T-helper 9 cell (primary cell): ENCODE data around the gene NECAB3.
"Not testable (repeated sequence)": the region's sequence is repeated elsewhere in the genome, so short reads cannot be mapped to it uniquely, and the experiment has no call there.

ENCODE experiments used
- DNase-seq: peaks from one replicate; pipeline ENCODE4 v3.0.0-alpha.2; 2020

The NECAB3 gene

DNA sequence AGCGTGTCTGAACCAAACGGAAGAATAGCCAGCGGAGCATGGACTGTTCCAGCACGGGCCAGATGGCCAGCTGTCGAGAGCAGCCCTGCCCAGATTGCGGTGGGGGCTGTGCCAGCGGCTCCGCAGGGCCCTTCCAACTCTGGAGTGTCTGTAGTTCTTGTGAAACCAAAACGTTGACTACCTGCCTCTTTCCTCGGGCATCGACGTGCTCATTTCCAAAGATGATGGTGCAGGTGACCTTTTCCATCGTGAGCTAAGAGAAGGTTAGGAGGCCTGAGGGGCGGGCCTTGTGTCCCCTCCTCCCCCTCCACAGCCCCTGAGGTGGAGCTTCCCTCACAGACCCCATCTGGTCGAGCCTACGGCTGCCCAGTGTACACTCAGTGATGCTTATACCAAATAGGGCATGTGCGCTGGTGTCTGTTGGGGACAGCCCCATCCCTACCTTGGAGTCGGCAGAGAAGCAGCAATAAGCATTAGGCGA is 25.0 kb downstream of the NECAB3 start:
- no peak for DNase-seq

- no peak for DNase-seq
These were observed 25.7 kb downstream of the NECAB3 start for GRCh38 chr20:33648396-33649004.

GRCh38 chr20:33647603-33648395 is 26.4 kb downstream of the NECAB3 start:
- no peak for DNase-seq

- not testable (repeated sequence) for DNase-seq
These were observed 27.1 kb downstream of the NECAB3 start for GRCh38 chr20:33646959-33647602.

DNA sequence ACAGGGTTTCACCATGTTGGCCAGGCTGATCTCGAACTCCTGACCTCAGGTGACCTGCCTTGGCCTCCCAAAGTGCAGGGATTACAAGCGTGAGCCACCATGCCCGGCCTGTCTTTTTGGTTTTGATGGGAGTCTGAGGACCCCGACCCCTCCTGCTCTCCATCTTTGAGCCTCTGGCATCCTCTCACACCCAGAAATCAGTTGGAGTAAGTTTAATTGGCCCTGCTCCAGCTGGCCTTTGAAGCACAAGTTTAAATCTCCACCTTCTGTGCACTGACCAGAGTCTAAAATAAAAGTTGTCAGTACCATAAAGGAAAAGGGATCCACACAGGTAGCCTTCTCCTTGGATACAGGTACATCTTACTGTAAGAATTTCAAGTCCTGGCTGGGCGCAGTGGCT is 28.0 kb downstream of the NECAB3 start:
- DNase-seq = no peak

- no peak for DNase-seq
These were observed 28.8 kb downstream of the NECAB3 start for GRCh38 chr20:33645396-33645795.

- no peak for DNase-seq
These were observed 29.2 kb downstream of the NECAB3 start for GRCh38 chr20:33645072-33645358.

GRCh38 chr20:33644313-33645071 is 29.7 kb downstream of the NECAB3 start:
- no peak for DNase-seq

DNA sequence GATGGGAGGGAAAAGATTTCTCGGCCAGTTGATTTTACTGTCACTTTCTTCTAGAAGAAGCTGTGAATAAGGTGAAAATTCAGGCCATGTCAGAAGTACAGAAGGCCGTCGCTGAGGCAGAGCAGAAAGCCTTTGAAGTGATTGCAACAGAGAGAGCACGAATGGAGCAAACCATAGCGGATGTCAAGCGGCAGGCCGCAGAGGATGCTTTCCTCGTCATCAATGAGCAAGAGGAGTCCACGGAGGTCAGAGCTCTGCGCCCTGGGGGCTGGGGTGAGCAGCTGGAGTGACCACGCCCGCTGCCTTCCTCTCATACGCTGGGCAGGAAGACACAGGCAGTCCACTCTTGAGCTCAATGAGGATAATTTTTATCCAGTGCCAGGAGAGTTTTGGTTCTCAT is 33.9 kb downstream of the NECAB3 start:
- DNase-seq = no peak

- DNase-seq = no peak
These were observed 37.5 kb downstream of the NECAB3 start for GRCh38 chr20:33636776-33637175.

DNA sequence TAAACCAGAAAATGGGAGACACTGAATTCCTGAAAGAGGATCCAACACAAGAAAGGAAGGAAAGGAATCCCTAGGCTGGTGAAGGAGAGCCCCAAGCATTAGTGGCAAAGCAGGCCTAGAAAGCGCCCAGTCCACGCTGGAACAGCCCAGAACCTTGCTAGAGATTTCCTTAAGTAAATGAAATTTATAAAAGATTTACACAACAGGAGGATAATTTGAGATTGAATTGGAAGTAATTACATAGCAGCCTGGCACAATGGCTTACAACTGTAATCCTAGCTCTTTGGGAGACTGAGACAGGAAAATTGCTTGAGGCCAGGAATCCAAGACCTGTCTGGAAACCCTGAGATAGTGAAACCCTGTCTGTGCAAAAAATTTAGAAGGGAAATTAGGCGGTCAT is 38.9 kb downstream of the NECAB3 start:
- DNase-seq = no peak

DNA sequence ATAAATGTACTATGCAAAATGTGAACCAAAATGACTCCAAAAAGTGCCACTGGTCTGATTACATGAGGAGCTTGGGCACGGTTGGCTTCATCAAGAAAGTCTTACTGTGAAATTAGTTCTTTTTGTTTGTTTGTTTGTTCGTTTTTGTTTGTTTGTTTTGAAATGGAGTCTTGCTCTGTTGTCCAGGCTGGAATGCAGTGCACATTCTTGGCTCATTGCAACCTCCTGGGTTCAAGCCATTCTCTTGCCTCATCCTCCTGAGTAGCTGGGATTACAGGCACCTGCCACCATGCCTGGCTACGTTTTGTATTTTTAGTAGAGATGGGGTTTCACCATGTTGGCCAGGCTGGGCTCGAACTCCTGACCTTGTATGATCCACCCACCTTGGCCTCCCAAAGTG is 42.3 kb downstream of the NECAB3 start:
- not testable (repeated sequence) for DNase-seq

DNA sequence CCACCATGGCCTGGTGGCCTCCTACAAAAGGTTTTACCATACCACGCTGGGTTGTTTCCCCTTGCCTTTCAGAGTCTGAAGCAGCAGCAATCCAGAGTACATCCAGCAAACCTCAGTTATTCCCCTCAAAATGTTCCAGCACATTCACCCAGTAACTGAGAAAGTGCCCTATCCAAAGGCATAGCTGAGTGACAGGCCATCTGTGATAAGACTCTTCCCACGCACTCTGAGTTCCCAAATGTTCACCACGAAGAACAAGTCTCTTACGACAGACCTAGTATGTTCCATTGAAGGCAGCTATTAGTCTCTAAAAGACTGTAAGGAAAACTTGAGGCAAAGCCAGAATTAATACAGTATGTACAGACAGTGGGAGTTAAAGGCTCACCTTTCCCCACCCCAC is 43.7 kb downstream of the NECAB3 start:
- DNase-seq = no peak

DNA sequence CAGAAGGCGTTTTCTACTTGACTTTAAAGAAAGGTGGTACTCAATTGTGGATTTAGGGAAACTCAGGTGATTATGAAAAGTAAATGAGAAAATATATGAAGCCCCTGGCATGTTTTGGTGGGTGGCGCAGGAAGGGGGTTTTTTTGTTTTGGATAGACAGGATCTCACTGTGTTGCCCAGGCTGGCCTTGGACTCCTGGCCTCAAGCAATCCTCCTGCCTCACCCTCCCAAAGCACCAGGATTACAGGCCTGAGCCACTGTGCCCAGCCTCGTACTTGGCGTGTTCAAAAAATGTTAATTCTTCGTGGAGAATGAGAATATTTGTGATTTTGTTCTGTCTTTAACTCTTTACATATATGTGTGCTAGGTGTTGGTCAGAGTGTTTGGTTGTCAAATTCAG is 44.2 kb downstream of the NECAB3 start:
- no peak for DNase-seq

- no peak for DNase-seq
These were observed 44.7 kb downstream of the NECAB3 start for GRCh38 chr20:33629533-33629932.

- DNase-seq = no peak
These were observed 46.5 kb downstream of the NECAB3 start for GRCh38 chr20:33627577-33628216.

DNA sequence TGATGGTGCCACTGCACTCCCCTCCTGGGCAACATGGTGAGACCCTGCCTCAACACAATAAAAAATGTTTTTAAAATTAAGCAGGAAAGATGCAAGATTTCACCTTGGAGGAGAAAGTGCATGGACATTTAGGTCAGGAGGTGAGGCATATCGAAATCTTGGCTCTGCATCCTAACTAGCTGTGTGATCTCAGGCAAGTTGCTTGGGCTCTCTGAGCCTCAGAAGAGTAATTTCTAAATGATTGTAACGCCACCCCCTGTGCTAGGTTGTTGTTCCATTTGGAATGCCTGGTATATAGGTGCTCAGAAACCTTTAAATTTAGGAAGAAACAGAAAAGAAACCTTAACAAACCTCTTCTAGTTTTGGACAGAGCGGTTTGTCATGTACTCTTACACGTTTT is 48.0 kb downstream of the NECAB3 start:
- no peak for DNase-seq

DNA sequence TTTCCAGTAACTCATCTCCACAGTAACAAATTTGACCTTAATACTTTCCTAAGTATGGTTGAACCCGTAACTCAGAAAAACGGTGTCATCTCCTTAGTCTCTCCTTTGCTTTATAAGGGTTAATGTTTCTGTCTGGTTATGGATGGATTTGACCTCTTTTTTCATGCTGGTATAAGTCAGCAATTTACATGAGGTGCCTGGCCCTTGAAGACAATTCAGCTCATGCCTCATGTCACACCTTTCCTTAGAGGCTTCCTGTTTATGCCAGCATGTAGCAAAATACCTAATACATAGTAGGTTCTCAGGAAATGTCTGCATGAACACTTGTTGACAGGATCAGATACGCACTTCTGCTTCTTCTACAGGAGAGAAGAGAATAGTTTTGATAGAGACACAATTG is 49.8 kb downstream of the NECAB3 start:
- DNase-seq = no peak

- DNase-seq = no peak
These were observed 51.4 kb downstream of the NECAB3 start for GRCh38 chr20:33622705-33623365.

DNA sequence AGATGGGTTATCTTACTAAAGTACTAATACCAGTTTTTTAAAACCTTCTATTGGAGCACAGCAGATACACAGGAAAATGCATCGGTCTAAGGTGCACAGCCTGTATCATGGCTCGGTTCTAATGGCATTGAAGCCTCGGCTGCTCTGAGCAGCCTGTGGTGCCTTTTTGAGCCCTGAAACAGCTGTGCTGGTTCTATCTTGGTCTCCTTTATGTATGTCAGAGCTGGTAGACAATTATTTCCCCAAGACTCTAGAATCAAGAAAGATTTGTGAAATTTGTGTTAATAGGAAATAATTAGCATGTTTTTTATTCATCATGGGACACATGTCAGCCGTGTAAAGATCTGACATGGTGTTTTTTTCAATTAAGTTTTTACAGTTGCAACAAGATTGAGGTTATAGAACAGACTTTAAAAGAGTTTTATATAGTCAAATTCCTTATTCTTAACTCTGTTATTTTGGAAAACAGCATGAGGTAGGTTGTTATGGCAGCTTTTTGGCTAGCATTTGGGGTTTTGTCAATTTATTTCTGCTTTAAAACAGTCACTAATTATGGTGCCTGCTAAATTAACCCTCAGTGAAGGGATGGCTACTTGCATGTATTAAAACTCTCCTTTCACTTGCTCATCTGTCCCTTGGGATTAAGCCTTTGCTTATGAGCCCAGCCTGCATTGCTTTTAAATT is 52.4 kb downstream of the NECAB3 start:
- DNase-seq = no peak

- no peak for DNase-seq
These were observed 62.2 kb downstream of the NECAB3 start for GRCh38 chr20:33612001-33612400.

- no peak for DNase-seq
These were observed 63.1 kb downstream of the NECAB3 start for GRCh38 chr20:33611106-33611505.
